GM21529 (cell line): ENCODE measurements around the gene SLC16A1.
"Not testable (repeated sequence)": the region's sequence is repeated elsewhere in the genome, so short reads cannot be mapped to it uniquely, and the experiment has no call there.

Experiments used
- ATAC-seq: cut with Tn5 transposase; IDR thresholded peaks from one replicate; pipeline ENCODE4 v1.9.1; 2021; ENCODE audit not compliant: unreplicated experiment

Gene SLC16A1

DNA sequence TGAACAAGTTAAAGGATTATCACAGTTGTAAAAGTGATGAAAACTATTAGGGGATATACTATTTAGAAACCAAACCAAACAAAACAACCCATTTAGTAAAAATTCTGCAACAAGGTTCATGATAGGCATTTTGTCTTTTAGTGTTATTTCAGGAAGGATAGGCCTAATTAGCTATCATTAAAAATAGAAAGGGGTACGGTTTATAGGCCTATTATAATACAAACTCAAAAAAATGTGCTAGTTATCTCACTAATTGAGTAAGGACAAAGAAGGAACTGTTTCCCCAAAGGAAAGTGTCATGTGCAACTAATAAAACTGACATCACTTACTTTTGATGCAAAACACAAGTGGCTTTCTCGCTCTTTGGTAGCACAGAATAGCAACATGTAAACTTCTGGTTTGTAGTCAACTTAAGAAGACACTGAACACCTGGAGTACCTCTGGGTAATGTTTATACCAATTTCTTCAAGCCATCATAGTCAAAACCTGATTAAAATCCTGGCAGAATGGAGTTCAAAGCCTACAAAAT, 28.5 kb downstream of the SLC16A1 start:
- no peak for ATAC-seq

DNA sequence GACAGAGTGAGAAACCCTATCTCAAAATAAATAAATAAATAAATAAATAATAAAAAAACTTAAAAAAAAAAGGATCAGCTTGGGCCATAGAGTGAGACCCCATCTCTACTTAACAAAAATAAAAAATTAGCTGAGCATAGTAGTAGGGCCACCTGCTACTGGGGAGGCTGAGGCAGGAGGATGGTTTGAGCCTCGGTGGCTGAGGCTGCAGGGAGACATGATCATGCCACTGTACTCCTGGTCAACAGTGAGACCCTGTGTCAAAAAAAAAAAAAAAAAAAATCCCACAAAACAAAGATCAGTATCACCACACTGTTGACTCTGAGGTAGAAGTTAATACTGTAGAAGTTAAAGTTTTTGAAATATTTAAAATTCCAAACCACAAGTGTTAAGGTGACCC, 29.1 kb downstream of the SLC16A1 start:
- no peak for ATAC-seq

DNA sequence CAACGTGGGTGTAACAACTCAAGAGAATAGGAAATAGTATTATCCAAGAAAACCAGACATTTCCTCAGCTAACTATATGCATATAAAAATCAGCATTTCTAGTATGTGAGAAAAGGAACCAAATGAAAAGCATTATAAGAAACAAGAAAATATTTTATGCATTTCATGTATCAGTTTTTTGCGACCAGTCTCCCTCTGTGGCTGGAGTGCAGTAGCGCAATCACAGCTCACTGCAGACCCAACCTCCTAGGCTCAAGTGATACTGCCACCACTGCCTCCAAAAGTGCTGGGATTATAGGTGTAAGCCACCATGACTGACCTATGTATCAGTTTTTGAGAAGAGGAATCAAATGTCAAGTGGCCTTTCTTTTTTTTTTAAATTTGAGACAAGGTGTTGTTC, 31.0 kb downstream of the SLC16A1 start:
- ATAC-seq = no peak

DNA sequence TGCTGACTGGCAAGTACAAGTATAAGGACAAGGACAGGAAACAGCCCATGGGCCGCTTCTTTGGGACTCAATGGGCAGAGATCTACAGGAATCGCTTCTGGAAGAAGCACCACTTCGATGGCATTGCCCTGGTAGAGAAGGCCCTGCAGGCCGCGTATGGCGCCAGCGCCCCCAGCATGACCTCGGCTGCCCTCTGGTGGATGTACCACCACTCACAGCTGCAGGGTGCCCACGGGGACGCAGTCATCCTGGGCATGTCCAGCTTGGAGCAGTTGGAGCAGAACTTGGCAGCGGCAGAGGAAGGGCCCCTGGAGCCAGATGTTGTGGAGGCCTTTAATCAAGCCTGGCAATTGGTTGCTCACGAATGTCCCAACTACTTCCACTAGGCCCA, 32.0 kb downstream of the SLC16A1 start:
- no peak for ATAC-seq

DNA sequence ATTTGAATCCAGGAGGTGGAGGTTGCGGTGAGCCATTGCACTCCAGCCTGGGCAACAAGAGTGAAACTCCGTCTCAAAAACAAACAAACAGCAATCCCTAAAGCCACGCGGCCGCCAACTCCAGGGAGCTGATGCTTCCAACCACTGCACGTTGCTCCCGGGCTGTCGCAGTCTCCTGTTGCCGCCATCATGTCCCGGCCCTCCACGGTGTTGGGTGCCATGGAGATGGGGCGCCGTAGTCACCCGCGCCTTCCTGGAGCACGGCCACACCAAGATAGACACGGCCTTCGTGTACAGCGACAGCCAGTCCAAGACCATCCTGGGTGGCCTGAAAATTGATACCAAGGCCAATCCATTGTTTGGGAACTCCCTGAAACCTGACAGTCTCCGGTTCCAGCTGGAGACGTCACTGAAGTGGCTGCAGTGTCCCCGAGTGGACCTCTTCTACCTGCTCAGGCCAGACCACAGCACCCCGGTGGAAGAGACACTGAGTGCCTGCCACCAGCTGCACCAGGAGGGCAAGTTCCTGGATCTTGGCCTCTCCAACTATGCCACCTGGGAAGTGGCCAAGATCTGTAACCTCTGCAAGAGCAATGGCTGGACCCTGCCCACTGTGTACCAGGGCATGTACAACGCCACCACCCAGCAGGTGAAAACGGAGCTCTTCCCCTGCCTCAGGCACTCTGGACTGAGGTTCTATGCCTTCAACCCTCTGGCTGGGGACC, 32.6 kb downstream of the SLC16A1 start:
- ATAC-seq = no peak

DNA sequence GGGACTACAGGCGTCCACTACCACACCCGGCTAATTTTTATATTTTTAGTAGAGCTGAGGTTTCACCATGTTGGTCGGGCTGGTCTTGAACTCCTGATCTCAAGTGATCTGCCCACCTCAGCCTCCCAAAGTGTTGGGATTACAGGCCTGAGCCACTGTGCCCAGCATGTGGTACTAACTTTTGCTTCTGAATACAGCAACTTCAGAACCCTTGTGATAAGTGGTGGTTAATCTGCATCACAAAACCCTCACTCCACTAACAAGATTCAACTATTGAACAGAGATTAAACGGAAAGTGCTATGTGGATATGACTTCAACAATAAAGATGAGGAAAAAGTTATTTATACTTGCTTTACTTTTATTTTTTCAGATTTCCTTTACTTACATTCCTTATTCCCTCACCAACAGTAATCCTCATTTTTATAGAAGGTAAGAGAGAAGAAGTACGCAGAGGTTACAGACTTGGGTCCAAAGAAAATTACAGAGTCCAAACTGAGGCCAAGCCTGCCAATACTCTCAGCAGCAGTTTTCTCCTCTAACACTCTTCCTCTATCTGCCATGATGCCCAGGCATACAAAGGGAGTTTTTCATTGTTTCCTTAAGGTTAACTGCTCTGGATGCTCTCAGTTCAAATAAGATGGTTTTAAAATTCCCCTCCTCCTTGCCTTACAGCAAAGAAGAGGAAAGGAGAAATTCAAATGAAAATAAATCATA, 44.3 kb downstream of the SLC16A1 start:
- ATAC-seq = no peak

DNA sequence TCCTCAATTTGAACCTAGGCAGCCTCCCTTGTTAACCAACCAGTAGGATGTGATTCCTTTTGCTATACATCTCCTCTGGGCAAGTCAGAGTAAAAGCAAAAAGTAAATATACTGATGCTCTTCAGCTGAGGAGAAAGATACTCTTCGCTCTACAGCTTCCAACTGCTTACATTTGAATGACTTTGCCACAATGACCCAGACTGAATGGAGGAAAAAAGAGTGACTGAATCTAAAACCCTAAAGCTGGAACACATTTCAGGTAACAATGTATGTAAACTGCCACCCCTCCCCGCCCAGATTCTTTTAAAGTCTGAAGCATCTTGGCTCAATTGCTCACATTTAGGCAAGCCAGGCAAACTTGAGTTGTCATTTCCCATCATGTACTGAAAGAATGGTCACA, 46.1 kb downstream of the SLC16A1 start:
- ATAC-seq = no peak

DNA sequence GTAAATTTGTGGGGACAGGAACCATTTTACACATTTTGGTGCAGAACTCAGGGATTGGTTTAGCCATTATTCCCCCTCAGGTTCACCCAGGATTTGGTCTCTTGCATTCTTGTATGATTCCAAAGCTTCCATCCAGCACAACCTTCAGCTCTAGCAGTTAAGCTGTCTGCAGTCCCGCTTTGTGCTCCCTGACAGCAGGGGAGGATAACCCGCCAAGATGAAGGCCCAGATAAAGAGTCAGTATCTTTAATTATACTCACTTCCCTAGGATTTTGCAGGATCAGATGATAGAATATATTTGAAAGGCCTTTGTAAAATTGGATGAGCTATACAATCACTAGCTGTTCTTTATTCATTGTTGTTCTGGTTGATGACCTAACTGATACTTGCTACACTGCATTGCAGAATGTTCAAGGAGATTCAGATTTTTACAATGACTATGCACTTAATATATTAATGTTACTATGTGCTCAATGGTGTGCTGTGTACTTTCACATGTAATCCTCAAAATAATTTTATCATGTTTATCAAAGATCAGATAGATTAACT, 49.8 kb downstream of the SLC16A1 start:
- ATAC-seq = no peak

DNA sequence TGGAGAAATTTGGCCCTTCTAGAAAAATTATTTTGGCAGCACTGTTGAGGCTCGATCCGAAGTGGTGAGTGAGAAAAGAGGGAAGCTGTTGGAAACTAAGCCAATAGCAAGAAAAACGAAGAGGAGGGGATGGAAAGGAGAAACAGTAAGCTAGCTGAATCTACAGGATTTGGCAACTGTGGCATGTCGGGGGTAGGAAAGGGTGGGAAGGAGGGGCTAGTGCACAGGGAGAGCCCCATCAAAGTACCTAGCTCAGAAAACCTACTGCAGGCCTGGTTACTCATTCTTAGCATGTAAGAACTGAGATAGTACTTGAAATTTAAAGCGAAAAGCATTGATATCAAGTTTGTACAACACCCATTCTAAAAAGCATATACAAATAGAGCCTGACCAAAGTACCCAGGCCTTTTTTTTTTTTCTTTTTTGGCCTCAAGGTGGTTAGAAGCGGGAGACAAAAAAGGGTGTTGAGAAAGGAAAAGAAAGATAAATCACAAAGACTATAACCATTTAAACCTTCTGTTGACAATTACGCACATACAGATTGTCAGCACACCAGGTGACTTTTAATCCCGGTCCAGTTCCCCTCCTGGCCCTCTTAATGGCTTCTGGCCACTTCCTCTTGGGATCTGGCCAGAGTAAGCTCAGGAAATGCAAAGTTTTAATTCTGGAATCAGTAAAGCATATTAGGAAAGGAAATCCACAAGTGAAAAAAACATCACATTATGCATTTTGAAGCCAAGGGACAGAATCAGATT, 50.4 kb downstream of the SLC16A1 start:
- ATAC-seq = no peak

DNA sequence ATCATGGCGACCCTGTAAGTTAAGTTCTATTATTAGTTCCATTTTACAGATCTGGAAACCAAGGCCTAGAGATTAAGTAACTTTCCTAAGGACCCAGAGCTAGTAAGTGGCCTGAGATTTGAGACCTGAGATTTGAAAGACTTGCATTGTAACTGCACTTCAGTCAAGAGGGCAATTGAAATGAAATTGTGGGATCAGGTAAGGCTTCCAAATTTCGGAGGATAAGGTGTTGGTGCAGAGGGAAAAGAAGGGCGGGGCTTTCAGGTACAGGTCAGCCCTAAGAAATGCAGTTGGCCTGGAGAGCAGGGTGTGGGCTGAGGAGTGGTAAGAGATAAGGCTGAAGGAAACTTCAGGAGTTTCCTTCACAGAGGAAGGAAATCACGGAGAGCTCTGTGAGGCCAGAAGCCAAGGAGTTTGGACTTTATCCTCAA, 51.1 kb downstream of the SLC16A1 start:
- ATAC-seq = no peak

DNA sequence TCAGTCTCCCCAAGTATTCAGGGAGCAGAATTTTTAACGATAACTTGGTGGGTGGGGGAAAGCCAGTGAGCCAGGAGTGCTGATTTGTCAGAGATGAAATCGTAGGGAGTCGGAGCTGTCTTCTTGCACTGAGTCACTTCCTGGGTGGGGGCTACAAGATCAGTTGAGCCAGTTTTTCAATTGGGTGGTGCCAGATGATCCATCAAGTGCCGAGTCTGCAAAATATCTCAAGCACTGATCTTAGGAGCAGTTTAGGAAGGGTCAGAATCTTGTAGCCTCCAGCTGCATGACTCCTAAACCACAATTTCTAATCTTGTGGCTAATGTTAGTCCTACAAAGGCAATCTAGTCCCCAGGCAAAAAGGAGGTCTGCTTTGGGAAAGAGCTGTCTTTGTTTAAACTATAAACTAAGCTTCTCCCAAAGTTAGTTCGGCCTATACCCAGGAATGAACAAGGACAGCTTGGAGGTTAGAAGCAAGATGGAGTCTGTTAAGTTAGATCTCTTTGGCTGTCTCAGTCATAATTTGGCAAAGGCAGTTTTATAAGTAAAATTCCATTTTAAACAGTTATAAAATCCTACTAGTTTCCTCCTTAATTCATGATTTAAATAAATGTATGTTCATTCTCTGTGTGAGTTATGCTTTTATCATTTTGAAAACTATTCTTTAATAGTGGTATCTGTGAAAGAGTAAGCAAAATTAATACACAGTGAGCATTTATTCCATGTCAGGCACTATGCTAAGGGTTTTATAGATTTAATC, 51.7 kb downstream of the SLC16A1 start:
- no peak for ATAC-seq

DNA sequence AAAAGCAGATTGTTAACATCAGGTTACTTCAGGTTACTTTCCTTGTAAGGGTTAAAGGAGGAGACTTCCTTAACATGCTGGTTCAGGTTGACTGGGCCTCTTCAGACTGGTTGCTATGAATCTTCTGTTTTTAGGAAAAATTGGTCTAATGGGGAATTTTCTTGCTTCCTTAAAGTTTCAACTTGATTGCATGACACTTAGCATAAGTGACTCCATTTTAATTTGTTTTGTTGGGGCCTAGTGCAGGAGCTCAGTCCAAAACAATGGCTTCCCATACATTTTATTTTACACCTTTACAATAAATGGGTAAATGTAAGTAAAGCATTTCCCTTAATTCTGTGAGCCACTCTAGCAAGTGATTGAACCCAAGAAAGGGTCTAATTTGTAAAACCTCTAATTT, 53.8 kb downstream of the SLC16A1 start:
- no peak for ATAC-seq

DNA sequence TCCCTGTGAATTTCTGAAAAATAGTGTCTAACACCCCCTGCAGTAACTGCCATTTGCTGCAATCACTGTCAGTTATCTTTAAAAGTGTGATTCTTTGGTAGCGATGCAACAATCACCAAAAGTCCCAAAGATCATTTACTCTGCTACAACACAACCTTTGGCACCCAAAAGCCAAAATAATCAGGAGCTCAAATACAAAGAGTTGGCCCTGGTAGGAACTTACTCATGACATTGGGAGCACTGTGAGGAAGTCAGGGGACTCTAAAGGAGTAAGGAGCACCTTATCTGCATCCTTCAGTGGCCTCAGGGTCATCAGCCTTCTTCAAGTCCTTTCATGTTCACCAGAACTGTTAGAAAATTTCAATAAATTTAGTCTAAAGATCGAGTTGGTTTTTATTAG, 54.6 kb downstream of the SLC16A1 start:
- ATAC-seq = no peak

DNA sequence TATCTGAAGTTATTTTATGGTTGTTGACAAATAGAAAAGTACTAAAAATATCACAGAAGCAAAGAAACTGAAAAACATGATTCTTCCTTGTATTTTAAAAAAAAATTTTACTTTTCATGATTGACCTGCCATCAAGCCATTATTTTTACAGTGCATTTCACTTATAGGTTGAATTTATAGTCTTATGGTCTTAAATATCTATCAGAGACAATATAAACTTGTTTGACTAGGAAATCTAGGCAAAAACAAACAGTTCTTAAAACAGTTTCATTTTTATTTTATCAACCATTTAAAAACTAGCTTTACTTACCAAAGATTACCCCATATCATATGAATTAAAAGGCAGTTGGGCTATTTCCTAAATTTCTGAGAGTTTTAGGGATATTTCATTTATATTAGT, 59.2 kb downstream of the SLC16A1 start:
- no peak for ATAC-seq

DNA sequence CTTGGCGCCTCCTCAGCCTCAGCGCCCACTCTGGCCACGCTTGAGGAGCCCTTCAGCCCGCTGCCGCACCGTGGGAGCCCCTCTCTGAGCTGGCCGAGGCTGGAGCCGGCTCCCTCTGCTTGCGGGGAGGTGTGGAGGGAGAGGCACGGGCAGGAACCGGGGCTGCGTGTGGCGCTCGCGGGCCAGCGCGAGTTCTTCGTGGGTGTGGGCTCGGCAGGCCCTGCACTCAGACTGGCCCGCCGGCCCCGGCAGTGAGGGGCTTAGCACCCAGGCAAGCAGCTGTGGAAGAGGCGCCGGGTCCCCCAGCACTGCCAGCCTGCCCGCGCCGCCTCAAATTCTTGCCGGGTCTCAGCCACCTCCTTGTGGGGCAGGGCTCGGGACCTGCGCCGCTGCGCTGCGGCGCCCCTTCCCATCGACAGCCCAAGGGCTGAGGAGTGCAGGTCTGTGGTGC, 61.4 kb downstream of the SLC16A1 start:
- no peak for ATAC-seq

DNA sequence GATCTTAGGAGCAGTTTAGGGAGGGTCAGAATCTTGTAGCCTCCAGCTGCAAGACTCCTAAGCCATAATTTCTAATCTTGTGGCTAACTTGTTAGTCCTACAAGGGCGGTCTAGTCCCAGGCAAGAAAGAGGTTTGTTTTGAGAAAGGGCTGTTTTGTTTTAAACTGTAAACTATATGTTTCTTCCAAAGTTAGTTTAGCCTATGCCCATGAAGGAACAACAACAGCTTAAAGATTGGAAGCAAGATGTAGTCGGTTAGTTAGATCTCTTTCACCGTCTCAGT, 62.0 kb downstream of the SLC16A1 start:
- ATAC-seq = no peak

DNA sequence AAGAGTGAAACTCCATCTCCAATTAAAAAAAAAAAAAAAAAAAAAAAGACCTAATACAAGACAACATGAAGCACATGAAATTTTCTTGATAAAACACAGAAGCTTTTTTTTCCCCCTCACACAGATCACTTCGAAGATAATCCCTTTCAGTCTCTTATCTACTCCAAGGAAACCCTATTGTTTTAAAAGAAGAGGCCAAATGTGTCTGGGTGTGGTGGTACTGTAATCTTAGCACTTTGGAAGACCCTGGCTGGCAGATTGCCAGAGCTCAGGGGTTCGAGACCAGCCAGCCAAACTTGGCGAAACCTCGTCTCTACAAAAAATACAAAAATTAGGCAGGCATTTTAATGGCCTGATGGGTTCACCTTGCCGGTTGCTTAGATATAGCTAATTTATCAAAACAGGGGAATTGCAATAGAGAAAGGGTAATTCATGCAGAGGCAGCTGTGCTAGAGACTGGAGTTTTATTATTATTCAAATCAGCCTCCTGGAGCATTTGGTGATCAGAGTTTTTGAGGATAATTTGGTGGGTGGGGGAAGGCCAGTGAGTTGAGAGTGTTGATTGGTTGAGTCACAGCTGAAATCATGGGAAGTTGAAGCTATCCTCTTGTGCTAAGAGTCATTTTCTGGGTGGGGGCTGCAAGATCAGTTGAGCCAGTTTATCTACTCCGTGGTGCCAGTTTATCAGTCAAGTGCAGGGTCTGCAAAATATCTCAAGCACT, 62.5 kb downstream of the SLC16A1 start:
- no peak for ATAC-seq

DNA sequence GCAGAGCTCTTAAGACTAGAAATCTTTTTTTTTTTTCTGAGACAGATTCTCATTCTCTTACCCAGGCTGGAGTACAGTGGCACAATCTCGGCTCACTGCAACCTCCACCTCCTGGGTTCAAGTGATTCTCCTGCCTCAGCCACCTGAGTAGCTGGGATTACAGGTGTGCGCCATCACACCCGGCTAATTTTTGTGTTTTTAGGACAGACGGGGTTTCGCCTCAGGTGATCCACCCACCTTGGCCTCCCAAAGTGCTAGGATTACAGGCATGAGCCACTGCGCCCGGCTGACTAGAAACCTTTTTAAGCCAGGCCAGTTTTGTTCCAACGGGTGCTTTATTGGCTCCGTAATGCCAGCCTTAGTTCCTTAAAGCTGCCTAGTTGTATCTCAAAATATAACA, 66.1 kb downstream of the SLC16A1 start:
- not testable (repeated sequence) for ATAC-seq

DNA sequence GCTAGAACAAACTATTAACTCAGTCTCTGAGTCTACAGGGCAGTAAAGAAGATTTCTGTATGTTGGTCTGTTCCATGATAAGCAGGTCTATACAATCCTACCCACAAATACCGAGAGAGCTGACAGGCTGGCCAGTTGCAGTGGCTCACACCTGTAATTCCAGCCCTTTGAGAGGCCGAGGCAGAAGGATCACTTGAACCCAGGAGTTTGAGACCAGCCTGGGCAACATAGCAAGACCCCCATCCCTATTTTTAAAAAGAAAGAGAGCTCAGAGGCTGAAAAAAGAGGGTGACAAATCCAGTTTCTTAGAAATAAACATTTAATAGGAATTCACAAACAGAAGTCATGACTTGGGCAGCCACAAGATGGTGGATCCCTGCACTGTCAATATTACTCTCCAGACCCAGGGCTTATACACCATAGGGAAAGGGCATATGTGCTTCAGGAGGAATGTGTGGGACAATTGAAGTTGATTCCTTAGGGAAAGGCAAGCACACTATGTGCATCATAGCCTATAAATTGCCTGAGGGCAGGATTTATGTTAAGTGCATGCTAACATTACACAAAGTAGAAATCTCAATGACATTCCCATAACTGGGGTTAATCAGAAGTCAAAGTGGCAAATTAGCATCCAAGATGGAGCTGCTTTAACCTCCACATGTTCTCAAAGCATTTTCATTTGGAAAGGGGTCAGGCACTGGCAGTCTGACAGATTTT, 66.8 kb downstream of the SLC16A1 start:
- no peak for ATAC-seq

DNA sequence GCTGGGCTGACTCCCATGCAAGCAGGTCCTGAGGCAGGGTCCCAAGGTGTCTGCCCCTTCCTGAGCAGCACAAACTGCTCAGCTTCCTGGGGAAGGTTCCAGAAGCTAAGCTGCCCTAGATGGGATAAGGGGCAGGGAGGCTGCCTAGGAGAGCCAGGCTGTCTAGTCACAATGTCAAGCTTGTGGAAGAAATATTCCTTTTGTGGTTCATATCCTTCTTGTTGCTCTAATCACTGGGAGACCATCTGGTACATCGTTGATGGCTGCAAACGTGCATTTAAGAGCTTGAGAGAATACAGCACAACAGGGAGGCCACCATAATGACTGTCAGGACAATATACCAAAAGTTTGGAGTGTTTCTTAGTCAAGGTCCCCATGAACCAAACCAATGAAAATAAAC, 67.4 kb downstream of the SLC16A1 start:
- ATAC-seq = no peak
